Fibroblast of villous mesenchyme (primary cell): ENCODE data around the gene ADGRG7. TPM values are rescaled to one million over a fixed set of nuclear protein-coding genes. Genes with fewer than 3 reads are reported as not detected.
A peak's percentile ranks its signal among the peaks of the same experiment; 100 is the strongest.

Source experiments
- DNase-seq: peaks from one replicate; pipeline ENCODE4 v3.0.0-alpha.2; 2010; ENCODE audit warnings: low read depth
- H3K4me3 ChIP-seq: 2 replicates; pipeline ENCODE4 v1.5.1; 2011; ENCODE audit warnings: low read depth, mild to moderate bottlenecking, low read length
- total RNA-seq: library from RNA; depleted of rRNA; stranded (reverse); fragments of >200 nt; gene quantifications from 2 replicates; pipeline ENCODE4 v1.2.3, GENCODE V29; 2012
- TF ChIP-seq, protein P1 (sequence below): IDR thresholded peaks from 2 replicates; pipeline ENCODE4 v1.5.1; 2012; ENCODE audit warnings: low read depth, mild to moderate bottlenecking, low read length; ENCODE audit not compliant: insufficient read depth

ADGRG7 gene
- total RNA-seq, 1 donor, result not detected

DNA sequence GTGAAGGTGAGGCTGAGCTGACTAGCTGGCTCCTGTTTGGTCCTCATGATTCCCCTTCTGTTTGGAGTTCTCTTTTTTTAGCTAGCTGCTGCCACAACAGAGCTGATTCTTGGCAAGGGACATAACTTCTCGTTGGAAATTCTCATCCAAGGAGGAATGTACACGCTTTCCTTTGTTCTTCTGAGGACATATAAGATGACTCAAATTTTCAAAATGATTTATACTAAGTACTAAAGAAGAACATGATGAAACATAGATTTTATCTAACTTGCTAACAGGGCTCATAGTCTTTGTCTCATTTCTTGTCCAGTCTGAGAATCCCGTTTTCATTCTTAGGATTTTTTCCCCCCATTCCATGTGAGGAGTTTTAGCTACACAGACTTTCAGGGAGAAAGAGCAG is 97.0 kb downstream of the ADGRG7 start:
- DNase-seq, result peak; percentile 42
- H3K4me3 ChIP-seq, result no peak overlapping the region
- TF ChIP-seq, protein P1, sequence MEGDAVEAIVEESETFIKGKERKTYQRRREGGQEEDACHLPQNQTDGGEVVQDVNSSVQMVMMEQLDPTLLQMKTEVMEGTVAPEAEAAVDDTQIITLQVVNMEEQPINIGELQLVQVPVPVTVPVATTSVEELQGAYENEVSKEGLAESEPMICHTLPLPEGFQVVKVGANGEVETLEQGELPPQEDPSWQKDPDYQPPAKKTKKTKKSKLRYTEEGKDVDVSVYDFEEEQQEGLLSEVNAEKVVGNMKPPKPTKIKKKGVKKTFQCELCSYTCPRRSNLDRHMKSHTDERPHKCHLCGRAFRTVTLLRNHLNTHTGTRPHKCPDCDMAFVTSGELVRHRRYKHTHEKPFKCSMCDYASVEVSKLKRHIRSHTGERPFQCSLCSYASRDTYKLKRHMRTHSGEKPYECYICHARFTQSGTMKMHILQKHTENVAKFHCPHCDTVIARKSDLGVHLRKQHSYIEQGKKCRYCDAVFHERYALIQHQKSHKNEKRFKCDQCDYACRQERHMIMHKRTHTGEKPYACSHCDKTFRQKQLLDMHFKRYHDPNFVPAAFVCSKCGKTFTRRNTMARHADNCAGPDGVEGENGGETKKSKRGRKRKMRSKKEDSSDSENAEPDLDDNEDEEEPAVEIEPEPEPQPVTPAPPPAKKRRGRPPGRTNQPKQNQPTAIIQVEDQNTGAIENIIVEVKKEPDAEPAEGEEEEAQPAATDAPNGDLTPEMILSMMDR, result no peak

DNA sequence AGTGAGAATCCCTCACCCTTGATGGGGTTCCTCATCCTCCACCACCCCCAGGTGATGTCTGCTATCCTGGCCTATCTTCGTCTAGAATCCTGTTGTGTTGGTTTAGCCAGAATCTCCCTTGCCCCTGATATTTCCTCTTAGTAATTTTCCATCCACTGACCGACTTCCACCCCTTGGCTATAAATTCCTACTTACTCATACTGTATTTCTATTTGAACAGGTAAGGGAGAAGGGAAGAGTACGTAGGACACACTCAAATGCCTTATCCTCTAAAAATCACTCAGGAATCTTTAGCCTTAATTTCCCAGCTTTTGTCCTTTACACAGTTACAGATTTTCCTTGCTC is 99.2 kb downstream of the ADGRG7 start:
- TF ChIP-seq, protein P1, result no peak
- H3K4me3 ChIP-seq, result peak overlapping the region; percentile 61
- no peak for DNase-seq

- H3K4me3 ChIP-seq, result peak within 1 kb of the TSS; percentile 91
- TF ChIP-seq, protein P1, result no peak
- DNase-seq, result peak; percentile 100
These were observed 99.8 kb downstream of the ADGRG7 start, which contains the start of gene TFG for GRCh38 chr3:100708989-100709841. TSS of gene TFG (plus strand) at chr3:100709494. CDS start at chr3:100713686, 4,192 bp downstream.

DNA sequence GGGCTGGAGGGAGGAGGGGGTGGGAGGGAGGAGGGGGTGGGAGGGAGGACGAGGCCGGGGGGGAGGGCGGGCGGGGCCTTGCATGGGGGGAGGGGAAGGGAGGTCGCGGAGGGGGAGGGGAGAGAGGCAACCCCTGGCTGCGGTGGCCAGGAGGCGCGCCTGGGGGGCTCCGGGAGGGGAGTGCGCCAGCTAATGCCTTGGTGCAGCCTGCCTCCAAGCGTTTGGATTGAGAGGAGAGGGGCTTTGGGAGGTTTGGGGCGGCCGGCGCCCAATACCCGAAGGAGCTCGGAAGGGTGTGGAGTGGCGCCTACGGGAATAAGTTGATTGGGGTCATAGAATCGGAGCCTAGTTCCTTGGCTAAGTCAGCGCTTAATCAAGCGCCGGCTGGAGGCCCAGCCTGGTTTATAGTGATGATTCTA is 100.5 kb downstream of the ADGRG7 start:
- H3K4me3 ChIP-seq, result peak overlapping the region; percentile 91
- TF ChIP-seq, protein P1, result no peak
- peak; percentile 63 for DNase-seq

DNA sequence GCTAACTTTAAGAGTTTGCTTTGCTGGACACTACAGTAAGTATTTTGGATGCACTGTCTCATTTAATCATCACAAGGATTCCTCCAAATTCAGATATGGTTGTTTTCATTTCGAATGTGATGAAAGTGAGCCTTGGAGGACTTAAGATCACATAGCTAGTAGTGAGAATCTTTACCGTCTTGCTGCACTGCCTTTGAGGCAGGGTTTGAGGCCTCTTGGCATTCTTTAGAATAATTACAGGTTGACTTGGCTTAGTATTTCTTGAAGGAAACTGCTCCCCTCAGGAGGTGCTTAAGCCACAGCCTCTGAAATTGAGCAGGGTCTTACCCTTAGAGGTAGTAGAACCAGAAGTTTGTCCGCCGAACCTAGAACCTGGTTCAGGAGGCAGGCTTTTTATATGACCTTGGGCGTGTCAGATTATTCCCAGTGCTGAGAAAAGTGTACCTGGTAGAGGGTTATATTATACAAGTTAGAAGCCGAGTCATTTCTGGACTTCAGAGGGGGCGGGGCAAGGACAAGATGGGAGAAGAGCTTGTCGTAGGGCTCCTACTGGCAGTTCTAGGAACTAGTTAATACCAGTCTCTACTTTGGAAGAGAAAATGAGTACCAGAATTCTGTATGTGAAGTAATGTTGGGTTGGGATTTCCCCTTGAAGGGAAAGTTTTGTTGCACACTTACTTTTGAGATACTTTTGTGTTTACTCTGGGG is 101.0 kb downstream of the ADGRG7 start:
- DNase-seq, result peak; percentile 69
- H3K4me3 ChIP-seq, result peak overlapping the region; percentile 91
- TF ChIP-seq, protein P1, result peak; percentile 50

DNA sequence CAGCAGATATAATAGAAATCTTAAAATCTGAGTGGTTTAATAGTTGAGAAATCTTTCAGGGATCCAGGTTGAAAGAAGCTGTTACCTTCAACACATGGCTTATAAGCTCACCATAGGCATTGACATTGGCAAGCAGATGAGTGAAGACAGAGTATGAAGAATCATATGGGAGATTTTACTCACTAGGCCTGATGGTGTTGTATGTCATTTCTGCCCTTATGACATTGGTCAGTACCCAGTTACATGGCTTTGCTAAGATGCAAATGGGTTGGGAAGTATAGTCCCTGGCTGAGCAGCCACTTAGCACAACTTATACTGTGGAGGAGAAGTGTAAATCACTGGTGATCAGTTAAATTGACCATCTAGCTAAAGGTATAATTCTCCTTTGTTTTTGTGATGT is 105.8 kb downstream of the ADGRG7 start:
- TF ChIP-seq, protein P1, result no peak
- no peak for DNase-seq
- H3K4me3 ChIP-seq, result no peak overlapping the region
